NCI-H128 (cell line): ENCODE measurements around the gene COL27A1.

Experiments used
- DNase-seq: peaks from one replicate; lab custom pipeline; 2025; ENCODE audit not compliant: unreplicated experiment; lab: John Stamatoyannopoulos, UW

Gene COL27A1

DNA sequence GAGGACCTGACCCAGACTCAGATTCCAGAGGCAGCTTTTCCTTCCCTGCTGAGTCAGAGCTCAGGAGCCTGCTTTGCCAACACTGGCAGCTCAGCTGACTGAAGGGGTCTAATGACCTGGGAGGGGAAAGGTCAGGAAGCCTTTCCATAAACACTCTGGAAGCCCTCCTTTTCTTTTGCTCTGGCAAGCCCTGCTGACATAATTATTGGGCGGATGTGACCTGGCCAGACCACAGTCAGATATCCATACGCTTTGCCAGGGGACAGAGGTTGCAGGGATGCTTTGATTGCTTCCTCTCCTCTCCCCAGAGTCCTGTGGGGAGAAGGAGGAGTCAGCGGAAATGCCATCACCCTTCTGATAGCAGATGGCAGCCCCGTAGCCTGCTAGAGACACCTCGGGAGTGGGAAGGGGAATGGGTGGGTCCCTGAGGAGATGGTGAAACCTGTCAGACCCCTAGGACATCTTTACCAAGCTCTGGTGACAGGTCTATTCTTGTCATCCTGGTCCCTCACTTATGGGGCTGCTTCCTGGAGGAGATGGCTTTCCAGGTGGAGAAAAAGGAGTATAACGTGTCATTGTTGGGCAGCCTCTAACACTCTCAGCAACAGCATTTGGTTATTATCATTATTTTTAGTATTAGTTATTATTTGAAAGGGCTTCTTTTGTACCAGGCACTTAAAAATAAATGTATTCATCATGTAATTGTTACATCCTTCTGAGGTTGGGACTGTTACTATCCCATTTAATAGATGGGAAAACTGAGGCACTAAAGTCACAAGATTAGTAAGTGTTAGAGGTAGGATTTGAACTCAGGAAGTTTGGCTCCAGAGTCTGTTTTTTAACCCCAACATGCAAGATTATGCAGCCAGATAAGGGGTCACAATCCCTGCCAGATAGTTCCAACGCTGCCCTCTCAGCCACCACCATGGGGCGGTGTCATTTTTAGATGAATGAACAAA is 11.6 kb downstream of the COL27A1 start:
- no peak for DNase-seq

- DNase-seq, result no peak
Observed at GRCh38 chr9:114167591-114168091, 12.3 kb downstream of the COL27A1 start.

DNA sequence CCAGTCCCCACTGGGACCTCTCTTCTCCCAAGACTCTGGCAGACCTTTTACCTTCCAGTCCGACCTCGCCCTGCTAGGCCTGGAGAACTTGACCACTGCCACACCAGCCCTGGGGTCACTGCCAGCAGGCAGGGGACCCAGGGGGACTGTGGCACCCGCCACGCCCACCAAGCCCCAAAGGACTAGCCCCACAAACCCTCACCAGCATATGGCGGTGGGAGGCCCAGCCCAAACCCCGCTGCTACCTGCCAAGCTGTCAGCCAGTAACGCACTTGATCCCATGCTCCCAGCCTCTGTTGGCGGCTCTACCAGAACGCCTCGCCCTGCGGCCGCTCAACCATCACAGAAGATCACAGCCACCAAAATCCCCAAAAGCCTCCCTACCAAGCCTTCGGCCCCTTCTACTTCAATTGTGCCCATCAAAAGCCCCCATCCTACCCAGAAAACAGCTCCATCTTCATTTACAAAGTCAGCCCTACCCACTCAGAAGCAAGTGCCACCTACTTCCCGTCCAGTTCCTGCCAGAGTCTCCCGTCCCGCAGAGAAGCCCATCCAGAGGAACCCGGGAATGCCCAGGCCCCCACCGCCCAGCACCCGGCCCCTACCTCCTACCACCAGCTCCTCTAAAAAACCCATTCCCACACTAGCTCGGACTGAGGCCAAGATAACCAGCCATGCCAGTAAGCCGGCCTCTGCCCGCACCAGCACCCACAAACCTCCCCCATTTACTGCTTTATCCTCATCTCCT is 13.1 kb downstream of the COL27A1 start:
- no peak for DNase-seq

DNA sequence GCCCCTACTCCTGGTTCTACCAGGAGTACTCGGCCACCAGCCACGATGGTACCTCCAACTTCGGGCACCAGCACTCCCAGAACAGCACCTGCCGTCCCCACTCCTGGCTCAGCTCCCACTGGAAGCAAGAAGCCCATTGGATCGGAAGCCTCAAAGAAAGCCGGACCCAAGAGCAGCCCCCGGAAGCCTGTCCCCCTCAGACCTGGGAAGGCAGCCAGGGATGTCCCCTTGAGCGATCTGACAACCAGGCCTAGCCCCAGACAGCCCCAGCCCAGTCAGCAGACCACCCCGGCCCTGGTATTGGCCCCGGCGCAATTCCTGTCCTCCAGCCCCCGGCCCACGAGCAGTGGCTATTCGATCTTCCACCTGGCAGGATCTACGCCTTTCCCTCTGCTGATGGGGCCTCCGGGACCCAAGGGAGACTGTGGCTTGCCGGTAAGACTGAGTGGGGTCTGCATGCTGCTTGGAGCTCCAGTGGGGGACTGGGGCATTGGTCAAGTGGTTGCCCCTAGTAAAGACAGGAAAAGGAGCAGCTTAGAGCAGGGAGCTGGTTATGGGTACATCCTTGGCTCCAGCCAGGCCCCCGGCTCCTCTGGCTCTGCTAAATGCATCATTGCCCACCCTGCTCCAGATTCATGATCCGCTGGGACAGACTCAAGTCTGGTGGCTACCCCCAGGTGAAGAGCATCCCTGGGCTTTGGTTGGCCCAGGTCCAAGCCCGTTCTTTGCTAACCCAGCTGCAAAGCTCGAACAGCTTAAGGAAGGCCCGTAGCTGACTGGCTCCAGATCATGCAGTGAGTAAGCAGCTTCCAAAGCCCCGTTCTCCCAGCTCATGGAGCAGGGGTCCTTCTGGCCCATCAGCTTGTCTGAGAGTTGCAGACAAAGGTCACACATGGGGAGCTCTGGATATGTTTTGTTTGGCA is 14.0 kb downstream of the COL27A1 start:
- no peak for DNase-seq

DNA sequence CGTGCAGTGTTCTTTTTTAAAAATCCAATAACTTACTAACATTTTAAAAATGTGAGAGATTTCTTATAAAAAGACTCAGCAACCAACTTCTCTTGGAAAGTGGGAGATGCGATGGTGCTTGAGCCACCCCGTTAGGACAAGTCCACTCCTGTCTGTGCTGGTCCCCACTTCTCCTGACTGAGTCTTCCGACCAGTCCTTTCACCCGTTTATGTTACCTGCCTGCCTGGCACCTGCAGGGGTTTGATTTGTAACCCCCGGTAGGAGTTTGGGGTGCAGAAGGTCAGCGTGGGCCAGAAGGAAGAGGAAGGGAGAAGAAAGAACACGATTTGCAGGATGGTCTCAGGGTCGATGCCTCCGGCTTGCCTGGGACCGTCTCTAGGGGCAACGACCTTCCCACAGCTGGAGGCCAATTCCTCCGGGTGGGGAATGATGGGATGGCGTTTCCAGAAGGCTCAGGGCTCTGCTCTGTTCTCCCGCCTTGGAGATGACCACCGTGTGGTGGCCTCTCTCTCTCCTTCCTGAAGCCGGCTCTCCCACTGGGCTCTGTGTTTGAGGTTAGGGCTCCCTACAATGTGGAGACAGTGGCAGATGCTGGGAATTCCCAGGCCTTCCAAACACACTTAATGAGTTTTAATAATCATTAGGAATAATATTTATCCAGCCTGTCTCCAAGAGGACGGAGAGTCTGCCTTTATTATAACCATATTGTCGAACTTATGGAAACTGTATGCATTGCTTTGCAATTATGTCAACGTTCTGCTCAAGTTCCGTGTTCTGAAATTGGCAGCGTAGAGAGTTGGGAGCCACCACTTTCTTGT is 14.8 kb downstream of the COL27A1 start:
- no peak for DNase-seq

GRCh38 chr9:114170771-114171461 is 15.6 kb downstream of the COL27A1 start:
- DNase-seq, result no peak

DNA sequence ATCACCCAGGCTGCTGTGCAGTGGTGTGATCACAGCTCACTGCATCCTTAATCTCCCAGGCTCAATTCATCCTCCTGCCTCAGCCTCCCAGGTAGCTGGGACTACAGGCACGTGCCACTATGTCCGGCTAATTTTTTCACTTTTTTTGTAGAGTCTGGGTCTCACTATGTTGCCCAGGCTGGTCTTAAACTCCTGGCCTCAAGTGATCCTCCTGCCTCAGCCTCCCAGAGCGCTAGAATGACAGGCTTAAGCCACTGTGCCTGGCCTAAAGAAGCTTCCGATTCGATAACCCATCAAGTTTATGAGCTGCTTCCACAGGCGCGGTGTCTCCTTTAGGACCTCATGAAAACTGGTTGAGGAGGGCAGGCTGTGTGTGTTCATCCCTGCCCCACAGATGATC is 16.2 kb downstream of the COL27A1 start:
- DNase-seq, result no peak

DNA sequence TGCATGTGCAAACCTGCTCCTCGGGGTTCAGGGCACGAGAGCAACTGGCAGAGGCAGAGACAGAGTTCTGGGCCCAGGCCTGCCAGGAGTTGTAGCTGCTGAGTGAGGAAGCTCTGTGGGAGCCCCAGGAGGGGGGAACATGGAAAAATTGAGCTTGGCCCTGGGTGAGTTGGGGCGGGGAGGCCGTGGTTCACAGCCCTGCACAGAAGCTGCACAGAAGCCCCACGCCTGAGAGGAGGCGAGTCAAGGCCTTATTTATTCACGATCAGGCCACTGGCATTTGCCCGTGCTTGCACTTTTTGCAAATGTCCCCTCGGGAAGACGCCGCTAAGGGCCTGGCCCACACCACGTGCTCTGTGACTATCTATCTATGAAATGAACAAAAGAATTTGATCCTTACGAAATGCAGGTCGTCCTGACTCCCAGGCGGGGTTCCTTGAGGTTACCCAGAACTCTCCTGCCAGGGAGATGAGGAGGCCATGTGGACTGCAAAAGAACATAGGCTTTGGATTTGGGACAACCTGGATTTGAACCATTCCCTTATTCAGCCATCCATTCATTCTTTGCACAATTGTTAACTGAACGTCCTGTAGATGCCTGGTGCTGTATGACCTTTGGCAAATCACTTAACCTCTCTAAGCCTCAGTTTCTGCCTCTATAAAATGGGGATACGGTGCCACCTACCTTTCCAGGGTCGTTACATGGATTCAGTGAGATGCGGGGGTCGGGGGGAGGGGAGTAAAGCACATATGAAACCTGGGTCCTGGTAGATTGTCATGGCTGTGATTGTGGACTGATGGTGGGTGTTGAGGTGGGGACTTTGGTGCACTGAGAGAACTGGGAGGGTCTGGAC is 17.9 kb downstream of the COL27A1 start:
- no peak for DNase-seq

GRCh38 chr9:114174557-114174875 is 19.2 kb downstream of the COL27A1 start:
- DNase-seq, result no peak

DNA sequence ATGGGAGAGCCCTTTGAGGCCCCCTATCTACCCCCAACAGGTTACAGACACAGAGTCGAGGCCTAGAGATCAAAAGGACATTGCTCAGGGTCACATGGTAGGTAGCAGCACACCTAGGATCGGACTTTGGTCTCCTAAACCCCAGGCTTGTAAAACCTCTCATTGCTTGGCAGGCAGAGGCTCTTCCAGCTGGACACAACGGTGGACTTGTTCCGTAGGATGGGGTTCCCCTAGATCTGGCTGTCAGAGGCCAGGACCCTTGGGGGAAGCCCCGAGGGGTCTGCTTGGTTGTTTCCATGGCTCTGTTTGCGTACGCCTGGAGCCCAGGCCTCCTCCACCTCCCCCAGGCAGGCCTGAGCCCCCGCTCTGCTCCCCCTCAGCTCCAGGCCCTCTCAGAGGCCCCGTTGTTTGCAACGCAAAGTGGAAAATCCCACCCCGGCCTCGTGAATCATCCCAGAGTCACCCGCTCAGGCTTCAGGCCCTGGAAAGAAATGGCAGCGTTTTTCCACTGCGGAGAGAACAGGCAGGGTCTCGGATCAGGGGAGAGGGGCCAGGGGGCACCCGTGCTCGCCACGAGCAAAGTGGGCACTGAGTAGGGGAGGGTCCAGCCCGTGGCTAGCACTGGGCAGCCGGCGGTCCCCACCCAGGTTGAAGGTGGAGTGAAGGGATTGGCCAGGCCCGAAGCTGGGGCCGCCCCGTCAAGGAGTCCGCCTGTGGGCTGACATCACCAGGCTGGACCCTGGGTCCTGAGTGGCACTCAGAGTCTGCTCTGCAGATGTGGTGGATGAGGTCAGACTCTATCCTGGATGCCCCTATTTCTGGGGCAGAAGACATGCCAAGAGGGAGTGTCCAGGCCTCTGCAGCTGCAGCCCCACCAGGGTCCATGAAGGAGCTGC is 19.8 kb downstream of the COL27A1 start:
- no peak for DNase-seq

DNA sequence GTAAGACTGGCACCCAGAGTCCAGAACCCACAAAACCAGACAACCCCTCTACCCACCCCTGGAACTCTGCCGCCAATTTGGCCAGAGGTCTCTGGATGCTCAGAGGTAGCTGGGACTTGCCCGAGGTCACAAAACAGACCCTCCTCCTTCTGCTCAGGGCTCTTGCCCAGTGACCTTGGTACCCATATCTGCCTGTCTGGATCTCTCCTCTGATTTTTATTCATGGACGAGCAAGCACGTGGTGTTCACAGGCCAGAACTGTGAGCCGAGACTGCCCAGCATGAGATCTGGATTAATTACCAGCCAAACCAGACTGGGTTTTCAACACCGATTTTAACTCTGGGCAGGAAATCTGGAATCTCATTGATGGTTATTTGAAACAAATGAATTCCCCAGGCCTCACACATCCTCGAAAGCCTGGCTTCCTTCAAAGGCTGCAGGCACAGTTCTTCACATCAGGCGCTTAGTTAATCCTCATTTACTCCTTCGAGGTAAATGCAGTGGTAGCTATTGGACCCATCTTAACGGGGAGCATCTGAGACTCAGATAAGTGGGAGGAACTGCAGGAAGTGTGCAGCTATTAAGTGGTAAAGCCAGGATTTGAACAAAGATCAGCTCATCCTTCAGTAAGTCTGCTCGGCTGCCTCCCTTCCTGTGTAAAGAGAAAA is 21.4 kb downstream of the COL27A1 start:
- no peak for DNase-seq

GRCh38 chr9:114177423-114178064 is 22.2 kb downstream of the COL27A1 start:
- no peak for DNase-seq

DNA sequence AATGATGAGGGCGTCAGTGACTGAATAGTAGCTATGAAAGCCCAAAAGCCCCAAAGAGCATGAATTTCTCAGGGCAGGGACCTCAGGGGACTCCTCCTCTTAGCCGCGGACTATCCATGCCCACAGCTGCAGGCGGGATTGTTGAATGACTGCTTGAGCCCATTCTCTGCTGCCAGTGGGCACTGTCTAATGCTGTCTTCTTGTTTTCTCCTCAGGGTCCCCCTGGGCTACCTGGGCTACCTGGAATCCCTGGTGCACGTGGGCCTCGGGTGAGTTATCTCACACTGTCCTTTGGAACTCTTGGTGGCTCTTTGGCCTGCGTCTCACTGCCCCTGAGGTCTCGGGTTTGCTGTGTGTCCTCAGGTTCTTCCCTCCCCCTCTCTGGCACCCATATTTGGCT is 22.7 kb downstream of the COL27A1 start:
- no peak for DNase-seq

GRCh38 chr9:114178756-114179450 is 23.6 kb downstream of the COL27A1 start:
- no peak for DNase-seq

DNA sequence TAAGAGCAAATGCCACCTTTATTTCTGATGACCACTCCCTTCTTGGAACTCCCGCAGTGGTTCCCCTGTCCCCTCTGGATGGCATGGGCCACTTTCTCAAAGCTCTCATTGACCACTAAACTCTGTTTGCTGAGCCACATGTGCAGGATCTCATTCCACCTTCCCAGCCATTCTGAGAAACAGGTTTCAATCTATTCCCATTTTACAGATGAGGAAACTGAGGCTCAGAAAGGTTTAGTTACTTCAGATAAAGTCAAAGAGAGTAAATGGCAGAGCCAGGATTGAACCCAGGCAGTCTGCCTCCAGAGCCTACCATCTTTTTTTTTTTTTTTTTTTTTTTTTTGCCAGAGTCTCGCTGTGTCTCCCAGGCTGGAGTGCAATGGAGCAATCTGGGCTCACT is 24.2 kb downstream of the COL27A1 start:
- DNase-seq, result no peak
